K562 (cell line): ENCODE data around the gene FAM83E. TPM values are rescaled to one million over a fixed set of nuclear protein-coding genes. Genes with fewer than 3 reads are reported as not detected.

Source experiments
- BRD9 ChIP-seq: fragments of 450-650 bp; IDR thresholded peaks from 2 replicates; pipeline ENCODE4 v1.6.1; 2018; ENCODE audit warnings: low read depth; ENCODE audit not compliant: partially characterized antibody
- CC2D1A ChIP-seq: fragments of 450-650 bp; IDR thresholded peaks from 2 replicates; pipeline ENCODE4 v1.6.1; 2017; ENCODE audit warnings: mild to moderate bottlenecking
- CHD1 ChIP-seq: fragments of 200-600 bp; sonication (generic); IDR thresholded peaks from one replicate; pipeline ENCODE4 v1.6.1; 2012; ENCODE audit warnings: mild to moderate bottlenecking, moderate library complexity, low read length, inconsistent platforms
- CHD2 ChIP-seq: IDR thresholded peaks from 2 replicates; pipeline ENCODE4 v1.6.1; 2011; ENCODE audit warnings: low read depth, low read length
- ELF1 ChIP-seq: fragments of 200-800 bp; sonication (Bioruptor generic); IDR thresholded peaks from 2 replicates; pipeline ENCODE4 v1.6.1; 2016; ENCODE audit warnings: missing genetic modification characterization, missing compliant biosample characterization
- ELF2 ChIP-seq: fragments of 250-450 bp; sonication (Bioruptor Pico); IDR thresholded peaks from 2 replicates; pipeline ENCODE4 v1.5.0; 2021; ENCODE audit warnings: mild to moderate bottlenecking
- FOXM1 ChIP-seq, 2 experiments: fragments of 450-650 bp in 1 of 2; sonication (generic) in 1 of 2; formaldehyde crosslinking in 1 of 2; IDR thresholded peaks; 2 replicates each; pipeline versions ENCODE4 v1.6.1 to v1.9.0; 2017 to 2022; ENCODE audit warnings: low read depth in 2 of 2, mild to moderate bottlenecking in 2 of 2, missing genetic modification reagents in 1 of 2, moderate library complexity in 1 of 2
- GABPA ChIP-seq: fragments of 200-800 bp; sonication (Bioruptor generic); conservative IDR thresholded peaks from 2 replicates; pipeline ENCODE4 v1.6.1; 2016; ENCODE audit warnings: low read depth, missing genetic modification characterization, missing compliant biosample characterization
- GATAD2A ChIP-seq: fragments of 450-650 bp; IDR thresholded peaks from 2 replicates; pipeline ENCODE4 v1.6.1; 2017
- HDAC6 ChIP-seq: IDR thresholded peaks from 2 replicates; pipeline ENCODE4 v1.6.1; 2012; ENCODE audit warnings: low read depth, mild to moderate bottlenecking, control low read depth, inconsistent platforms, low read length, moderate library complexity
- MTA3 ChIP-seq: fragments of 450-650 bp; formaldehyde crosslinking; IDR thresholded peaks from 2 replicates; pipeline ENCODE4 v1.6.1; 2017; ENCODE audit warnings: mild to moderate bottlenecking, borderline replicate concordance
- NFIX ChIP-seq: fragments of 250-450 bp; sonication (Bioruptor Pico); IDR thresholded peaks from 2 replicates; pipeline ENCODE4 v1.4.0; 2020; ENCODE audit warnings: low read depth, mild to moderate bottlenecking, moderate library complexity
- PRMT5 ChIP-seq: sonication (generic); formaldehyde crosslinking; IDR thresholded peaks from 2 replicates; pipeline ENCODE4 v1.5.0; 2020; ENCODE audit warnings: missing genetic modification reagents
- SPI1 ChIP-seq: IDR thresholded peaks from 2 replicates; pipeline ENCODE4 v1.6.1; 2011; ENCODE audit warnings: low read depth, low read length, control low read depth, borderline replicate concordance
- TBL1XR1 ChIP-seq, 2 experiments: IDR thresholded peaks; 2 replicates each; pipeline ENCODE4 v1.6.1; 2012; ENCODE audit warnings: improper control_type of control experiment in 2 of 2, low read length in 2 of 2, mild to moderate bottlenecking in 1 of 2
- ZNF586 ChIP-seq: fragments of 450-650 bp; formaldehyde crosslinking; conservative IDR thresholded peaks from 2 replicates; pipeline ENCODE4 v1.4.0; 2020; ENCODE audit warnings: mild to moderate bottlenecking, moderate library complexity
- ZNF589 ChIP-seq: fragments of 200-800 bp; sonication (Bioruptor generic); IDR thresholded peaks from 2 replicates; pipeline ENCODE4 v1.6.1; 2016; ENCODE audit warnings: low read depth, missing genetic modification characterization, missing compliant biosample characterization
- ZNF699 ChIP-seq: fragments of 250-450 bp; sonication (Bioruptor Pico); IDR thresholded peaks from 2 replicates; pipeline ENCODE4 v1.8.0; 2021; ENCODE audit warnings: mild to moderate bottlenecking, moderate library complexity; ENCODE audit not compliant: insufficient replicate concordance
- polyA plus RNA-seq, 8 experiments: library from polyadenylated mRNA; depleted of rRNA in 4 of 8; stranded (reverse) in 5 of 8; unstranded in 3 of 8; fragments of >200 nt; fragmentation: Nextera tagmentation in 2 of 8; fragmentation: Illumina TruSeq in 1 of 8; extraction: Ambion mirVana in 2 of 8; extraction: Trizol in 1 of 8; gene quantifications; 2 replicates each; pipeline versions ENCODE4 v1.2.1 to v1.2.3, GENCODE V29; 2011 to 2014; ENCODE audit warnings: inconsistent platforms in 1 of 8, missing spikeins in 1 of 8
- total RNA-seq, 7 experiments: library from RNA; depleted of rRNA in 6 of 7; stranded (reverse); fragments of >200 nt in 6 of 7; fragmentation: Illumina TruSeq in 2 of 7; extraction: Trizol in 2 of 7; gene quantifications; 2 replicates each; pipeline versions ENCODE4 v1.2.1 to v1.2.3, GENCODE V29; 2011 to 2021; ENCODE audit warnings: low replicate concordance in 1 of 7
- TF ChIP-seq, protein P1 (sequence below): IDR thresholded peaks from 2 replicates; pipeline ENCODE4 v1.6.1; 2011; ENCODE audit warnings: borderline replicate concordance, low read depth, mild to moderate bottlenecking, moderate library complexity, low read length; ENCODE audit not compliant: insufficient read depth, poor library complexity, severe bottlenecking
- TF ChIP-seq, protein P2 (sequence below), 2 experiments: fragments of 450-650 bp in 1 of 2; IDR thresholded peaks; 2 replicates each; pipeline ENCODE4 v1.6.1; 2011 to 2017; ENCODE audit warnings: low read depth in 2 of 2, antibody characterized with exemption in 1 of 2, borderline replicate concordance in 1 of 2, low read length in 1 of 2, mild to moderate bottlenecking in 1 of 2, mixed read lengths in 1 of 2; ENCODE audit not compliant: control insufficient read depth in 1 of 2
- TF ChIP-seq, protein P3 (sequence below): fragments of 450-650 bp; IDR thresholded peaks from 2 replicates; pipeline ENCODE4 v1.6.1; 2017; ENCODE audit warnings: antibody characterized with exemption
- TF ChIP-seq, protein P4 (sequence below): sonication (generic); formaldehyde crosslinking; IDR thresholded peaks from 2 replicates; pipeline ENCODE4 v1.9.0; 2022; ENCODE audit warnings: mild to moderate bottlenecking, missing genetic modification reagents

Gene FAM83E
- total and polyA plus RNA-seq, 9 of the 15 experiments (the other 6 are each of a cell fraction or from before 2014, with no cell fraction given) = 0.15 to 0.87 (median 0.29) TPM; not detected in 4

DNA sequence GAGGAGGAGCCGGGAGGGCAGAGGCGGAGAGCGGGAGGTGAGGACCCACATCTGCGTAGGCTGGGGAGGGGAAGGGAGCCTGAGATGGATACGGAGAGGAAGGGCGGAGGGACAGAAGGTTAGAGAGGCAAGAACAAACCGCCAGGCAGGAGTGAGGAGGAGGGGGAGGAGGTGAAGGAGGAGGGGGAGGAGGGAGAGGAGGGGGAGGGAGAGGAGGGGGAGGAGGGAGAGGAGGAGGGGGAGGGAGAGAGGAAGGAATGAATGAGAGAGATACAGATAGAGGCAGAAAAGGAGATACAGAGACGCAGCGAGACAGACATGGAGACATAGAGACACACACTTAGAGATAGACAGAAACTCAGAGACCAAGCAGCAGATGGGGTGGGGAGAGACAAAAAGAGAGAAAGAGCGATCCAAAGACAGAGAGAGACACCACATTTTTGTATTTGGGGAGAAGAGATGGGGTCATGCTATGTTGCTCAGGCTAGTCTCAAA lies 31.9 kb upstream of the FAM83E start (continued):
- TF ChIP-seq, protein P1, sequence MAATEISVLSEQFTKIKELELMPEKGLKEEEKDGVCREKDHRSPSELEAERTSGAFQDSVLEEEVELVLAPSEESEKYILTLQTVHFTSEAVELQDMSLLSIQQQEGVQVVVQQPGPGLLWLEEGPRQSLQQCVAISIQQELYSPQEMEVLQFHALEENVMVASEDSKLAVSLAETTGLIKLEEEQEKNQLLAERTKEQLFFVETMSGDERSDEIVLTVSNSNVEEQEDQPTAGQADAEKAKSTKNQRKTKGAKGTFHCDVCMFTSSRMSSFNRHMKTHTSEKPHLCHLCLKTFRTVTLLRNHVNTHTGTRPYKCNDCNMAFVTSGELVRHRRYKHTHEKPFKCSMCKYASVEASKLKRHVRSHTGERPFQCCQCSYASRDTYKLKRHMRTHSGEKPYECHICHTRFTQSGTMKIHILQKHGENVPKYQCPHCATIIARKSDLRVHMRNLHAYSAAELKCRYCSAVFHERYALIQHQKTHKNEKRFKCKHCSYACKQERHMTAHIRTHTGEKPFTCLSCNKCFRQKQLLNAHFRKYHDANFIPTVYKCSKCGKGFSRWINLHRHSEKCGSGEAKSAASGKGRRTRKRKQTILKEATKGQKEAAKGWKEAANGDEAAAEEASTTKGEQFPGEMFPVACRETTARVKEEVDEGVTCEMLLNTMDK = no peak
- TF ChIP-seq NFIX = no peak
- no peak for TF ChIP-seq MTA3
- TF ChIP-seq PRMT5 = no peak
- TF ChIP-seq HDAC6 = no peak
- TF ChIP-seq ELF1 (tag) = no peak
- TF ChIP-seq, protein P2, sequence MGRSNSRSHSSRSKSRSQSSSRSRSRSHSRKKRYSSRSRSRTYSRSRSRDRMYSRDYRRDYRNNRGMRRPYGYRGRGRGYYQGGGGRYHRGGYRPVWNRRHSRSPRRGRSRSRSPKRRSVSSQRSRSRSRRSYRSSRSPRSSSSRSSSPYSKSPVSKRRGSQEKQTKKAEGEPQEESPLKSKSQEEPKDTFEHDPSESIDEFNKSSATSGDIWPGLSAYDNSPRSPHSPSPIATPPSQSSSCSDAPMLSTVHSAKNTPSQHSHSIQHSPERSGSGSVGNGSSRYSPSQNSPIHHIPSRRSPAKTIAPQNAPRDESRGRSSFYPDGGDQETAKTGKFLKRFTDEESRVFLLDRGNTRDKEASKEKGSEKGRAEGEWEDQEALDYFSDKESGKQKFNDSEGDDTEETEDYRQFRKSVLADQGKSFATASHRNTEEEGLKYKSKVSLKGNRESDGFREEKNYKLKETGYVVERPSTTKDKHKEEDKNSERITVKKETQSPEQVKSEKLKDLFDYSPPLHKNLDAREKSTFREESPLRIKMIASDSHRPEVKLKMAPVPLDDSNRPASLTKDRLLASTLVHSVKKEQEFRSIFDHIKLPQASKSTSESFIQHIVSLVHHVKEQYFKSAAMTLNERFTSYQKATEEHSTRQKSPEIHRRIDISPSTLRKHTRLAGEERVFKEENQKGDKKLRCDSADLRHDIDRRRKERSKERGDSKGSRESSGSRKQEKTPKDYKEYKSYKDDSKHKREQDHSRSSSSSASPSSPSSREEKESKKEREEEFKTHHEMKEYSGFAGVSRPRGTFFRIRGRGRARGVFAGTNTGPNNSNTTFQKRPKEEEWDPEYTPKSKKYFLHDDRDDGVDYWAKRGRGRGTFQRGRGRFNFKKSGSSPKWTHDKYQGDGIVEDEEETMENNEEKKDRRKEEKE (IDR thresholded peaks at IDR 0.05; ENCODE audit: borderline replicate concordance in 1 of 2, control insufficient read depth in 1 of 2, low read depth in 2 of 2, low read length in 1 of 2) = no peak
- TF ChIP-seq ZNF699 (CRISPR knock-in tag) = no peak
- TF ChIP-seq BRD9 = peak; percentile 23
- no peak for TF ChIP-seq GABPA (tag)
- TF ChIP-seq FOXM1 (IDR thresholded peaks at IDR 0.05; ENCODE audit: low read depth) = no peak
- TF ChIP-seq FOXM1 (CRISPR knock-in tag; IDR thresholded peaks at IDR 0.05; ENCODE audit: low read depth) = no peak
- no peak for TF ChIP-seq SPI1
- TF ChIP-seq TBL1XR1 (IDR thresholded peaks at IDR 0.05; ENCODE audit: low read length in 2 of 2) = no peak
- TF ChIP-seq CHD2 = no peak
- TF ChIP-seq CHD1 = no peak
- TF ChIP-seq ZNF586 (CRISPR knock-in tag) = no peak
- no peak for TF ChIP-seq ELF2
- TF ChIP-seq, protein P3, sequence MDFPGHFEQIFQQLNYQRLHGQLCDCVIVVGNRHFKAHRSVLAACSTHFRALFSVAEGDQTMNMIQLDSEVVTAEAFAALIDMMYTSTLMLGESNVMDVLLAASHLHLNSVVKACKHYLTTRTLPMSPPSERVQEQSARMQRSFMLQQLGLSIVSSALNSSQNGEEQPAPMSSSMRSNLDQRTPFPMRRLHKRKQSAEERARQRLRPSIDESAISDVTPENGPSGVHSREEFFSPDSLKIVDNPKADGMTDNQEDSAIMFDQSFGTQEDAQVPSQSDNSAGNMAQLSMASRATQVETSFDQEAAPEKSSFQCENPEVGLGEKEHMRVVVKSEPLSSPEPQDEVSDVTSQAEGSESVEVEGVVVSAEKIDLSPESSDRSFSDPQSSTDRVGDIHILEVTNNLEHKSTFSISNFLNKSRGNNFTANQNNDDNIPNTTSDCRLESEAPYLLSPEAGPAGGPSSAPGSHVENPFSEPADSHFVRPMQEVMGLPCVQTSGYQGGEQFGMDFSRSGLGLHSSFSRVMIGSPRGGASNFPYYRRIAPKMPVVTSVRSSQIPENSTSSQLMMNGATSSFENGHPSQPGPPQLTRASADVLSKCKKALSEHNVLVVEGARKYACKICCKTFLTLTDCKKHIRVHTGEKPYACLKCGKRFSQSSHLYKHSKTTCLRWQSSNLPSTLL = no peak
- TF ChIP-seq, protein P4, sequence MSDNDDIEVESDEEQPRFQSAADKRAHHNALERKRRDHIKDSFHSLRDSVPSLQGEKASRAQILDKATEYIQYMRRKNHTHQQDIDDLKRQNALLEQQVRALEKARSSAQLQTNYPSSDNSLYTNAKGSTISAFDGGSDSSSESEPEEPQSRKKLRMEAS (CRISPR knock-in tag) = no peak
- TF ChIP-seq ZNF589 (CRISPR knock-in tag) = no peak
- no peak for TF ChIP-seq GATAD2A
- 0 out of 2 replicates have a peak, but pooled peaks have one; percentile 73 for TF ChIP-seq CC2D1A
